GM21367 (cell line): ENCODE data around the gene CD1E.
"Not testable (repeated sequence)": the region's sequence is repeated elsewhere in the genome, so short reads cannot be mapped to it uniquely, and the experiment has no call there.

ENCODE experiments used
- ATAC-seq: cut with Tn5 transposase; IDR thresholded peaks from one replicate; pipeline ENCODE4 v1.9.1; 2021; ENCODE audit not compliant: unreplicated experiment

CD1E gene

DNA sequence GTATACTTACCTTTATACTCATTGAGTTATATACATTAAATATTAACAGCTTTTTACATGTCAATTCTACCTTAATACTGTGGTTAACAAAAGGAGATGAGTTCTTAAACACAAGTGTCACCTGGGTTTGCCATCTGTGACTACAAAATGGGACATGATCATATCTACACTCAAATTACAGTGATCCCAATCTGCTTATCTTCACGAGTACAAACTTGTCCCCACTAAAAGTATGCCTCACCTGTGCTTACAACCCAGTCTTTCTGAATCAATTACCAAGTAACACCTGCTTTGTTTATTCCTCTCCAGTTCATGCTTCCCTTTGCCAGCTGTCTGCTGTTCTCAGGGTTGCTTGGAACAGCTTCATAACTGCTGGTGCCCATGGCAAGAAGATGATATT lies 8.8 kb downstream of the CD1E start:
- no peak for ATAC-seq

GRCh38 chr1:158362941-158363340 lies 9.2 kb downstream of the CD1E start:
- no peak for ATAC-seq

DNA sequence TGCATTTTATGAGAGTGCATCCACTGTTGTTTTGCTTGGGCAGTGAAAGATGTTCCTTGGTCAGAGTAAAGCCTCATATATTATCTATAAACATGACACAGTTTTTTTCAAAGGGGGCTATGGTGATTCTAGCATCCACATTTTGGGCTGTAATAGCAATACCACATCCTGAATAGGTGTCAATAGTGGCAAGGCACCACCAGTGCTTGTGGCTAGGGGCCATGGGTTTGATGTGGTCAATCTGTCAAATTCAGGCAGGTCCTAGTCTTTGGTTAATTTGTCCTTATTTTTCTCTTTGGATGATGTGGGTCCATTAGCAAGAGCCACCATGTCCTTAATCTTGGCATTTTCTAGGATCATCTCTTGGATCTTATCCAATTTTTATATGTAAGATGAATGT lies 13.1 kb downstream of the CD1E start:
- ATAC-seq = no peak

DNA sequence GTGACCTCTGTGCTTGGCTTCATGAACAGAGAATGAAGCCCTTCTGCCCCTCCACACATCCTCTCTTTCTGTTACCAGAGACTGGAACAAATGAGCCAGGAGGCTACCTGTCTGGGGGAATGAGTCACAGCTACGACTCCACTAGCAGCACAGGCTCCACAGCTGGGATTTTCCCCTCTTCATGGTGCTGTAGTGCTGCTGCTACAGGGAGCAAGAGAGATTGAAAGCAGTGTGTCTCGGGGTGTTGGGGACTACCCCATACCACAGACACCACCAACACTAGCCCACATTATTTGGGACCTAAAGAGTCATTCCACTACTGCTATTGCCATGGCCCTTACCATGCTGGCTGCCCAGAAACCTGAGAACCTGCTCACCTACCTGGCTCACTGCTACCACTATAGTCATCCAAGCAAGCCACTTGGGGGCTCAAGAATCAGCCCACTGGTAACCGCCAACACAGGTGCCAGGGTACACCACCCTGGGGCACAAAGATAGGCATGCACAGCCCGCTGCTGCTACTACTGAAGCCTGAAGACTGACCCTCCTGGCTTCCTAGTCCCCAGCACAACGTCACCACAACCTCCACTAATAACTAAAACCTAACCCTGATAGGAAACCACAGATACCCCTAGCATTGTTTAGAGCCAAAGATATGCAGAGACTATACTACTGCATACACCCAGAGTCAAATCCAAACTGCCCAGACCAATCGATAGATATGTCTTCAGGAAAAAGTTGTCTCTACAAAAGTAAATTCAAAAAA lies 17.7 kb downstream of the CD1E start:
- ATAC-seq = peak; percentile 84

- not testable (repeated sequence) for ATAC-seq
These were observed 20.4 kb downstream of the CD1E start for GRCh38 chr1:158374101-158374500.

- no peak for ATAC-seq
These were observed 21.2 kb downstream of the CD1E start for GRCh38 chr1:158374860-158375259.

GRCh38 chr1:158390331-158390730 lies 36.6 kb downstream of the CD1E start:
- no peak for ATAC-seq

- ATAC-seq = no peak
These were observed 37.4 kb downstream of the CD1E start for GRCh38 chr1:158391099-158391498.

DNA sequence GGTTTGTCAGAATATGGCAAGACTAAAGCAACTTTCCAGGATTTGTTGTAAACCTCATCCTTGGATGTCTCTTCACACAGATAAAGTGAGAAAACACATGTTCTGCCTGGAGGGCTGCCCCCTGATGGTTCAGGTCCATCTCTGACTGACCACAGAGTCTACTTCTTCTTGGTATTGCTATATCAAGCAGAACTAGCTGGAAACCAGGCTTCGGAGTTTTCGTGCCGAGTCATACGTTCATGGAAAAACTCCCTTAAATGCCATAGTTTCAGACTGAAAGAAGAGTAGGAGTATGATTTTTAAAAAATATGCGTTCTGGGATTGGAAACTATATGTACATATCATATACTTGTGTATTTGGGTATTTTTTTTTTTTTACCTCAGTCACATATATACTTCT lies 39.8 kb downstream of the CD1E start:
- no peak for ATAC-seq

GRCh38 chr1:158396646-158397045 lies 43.0 kb downstream of the CD1E start:
- no peak for ATAC-seq

GRCh38 chr1:158398818-158399514 lies 45.3 kb downstream of the CD1E start, which contains the start of gene OR10T2:
Gene OR10T2 (minus strand): TSS chr1:158399466. CDS start chr1:158399466, 0 bp downstream.
- ATAC-seq = no peak

DNA sequence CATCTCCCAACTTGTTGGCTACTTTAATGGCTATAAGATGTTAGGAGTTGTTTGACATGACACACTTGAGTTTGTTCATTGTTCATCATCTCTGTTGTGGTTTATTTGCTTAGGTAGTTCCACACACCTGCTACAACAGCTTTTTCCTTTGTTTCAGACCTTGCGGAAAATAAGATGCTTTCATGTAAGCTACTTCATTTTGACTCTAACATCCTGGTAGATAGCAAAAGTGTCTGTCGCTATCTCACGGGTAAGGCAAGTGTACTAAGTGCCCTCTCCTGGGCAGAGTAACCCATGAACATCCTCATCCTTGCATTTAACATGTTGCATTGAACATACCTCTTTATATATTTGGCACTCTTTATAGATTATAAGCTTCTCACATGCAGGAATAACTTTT lies 47.2 kb downstream of the CD1E start:
- no peak for ATAC-seq

- no peak for ATAC-seq
These were observed 53.4 kb downstream of the CD1E start for GRCh38 chr1:158407092-158407491.
